Measurements from ENCODE around the gene METTL14.

GRCh38 chr4:118736900-118737299, 51.7 kb downstream of the METTL14 start:
- TF ChIP-seq, protein P1, sequence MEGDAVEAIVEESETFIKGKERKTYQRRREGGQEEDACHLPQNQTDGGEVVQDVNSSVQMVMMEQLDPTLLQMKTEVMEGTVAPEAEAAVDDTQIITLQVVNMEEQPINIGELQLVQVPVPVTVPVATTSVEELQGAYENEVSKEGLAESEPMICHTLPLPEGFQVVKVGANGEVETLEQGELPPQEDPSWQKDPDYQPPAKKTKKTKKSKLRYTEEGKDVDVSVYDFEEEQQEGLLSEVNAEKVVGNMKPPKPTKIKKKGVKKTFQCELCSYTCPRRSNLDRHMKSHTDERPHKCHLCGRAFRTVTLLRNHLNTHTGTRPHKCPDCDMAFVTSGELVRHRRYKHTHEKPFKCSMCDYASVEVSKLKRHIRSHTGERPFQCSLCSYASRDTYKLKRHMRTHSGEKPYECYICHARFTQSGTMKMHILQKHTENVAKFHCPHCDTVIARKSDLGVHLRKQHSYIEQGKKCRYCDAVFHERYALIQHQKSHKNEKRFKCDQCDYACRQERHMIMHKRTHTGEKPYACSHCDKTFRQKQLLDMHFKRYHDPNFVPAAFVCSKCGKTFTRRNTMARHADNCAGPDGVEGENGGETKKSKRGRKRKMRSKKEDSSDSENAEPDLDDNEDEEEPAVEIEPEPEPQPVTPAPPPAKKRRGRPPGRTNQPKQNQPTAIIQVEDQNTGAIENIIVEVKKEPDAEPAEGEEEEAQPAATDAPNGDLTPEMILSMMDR (IDR thresholded peaks at IDR 0.05), result no peak
- TF ChIP-seq EZH2 (IDR thresholded peaks at IDR 0.05; ENCODE audit: borderline replicate concordance, insufficient read depth, low read depth, low read length, poor library complexity, severe bottlenecking), result no peak

All from B cell (primary cell).